Stimulated activated naive B cell treated with anti-CD40 and anti-IgM and Interleukin-4, amounts not matched to agents 10 μg/mL and 1 μg/mL and 100 μg/mL, for 72 hours (primary cell): ENCODE data around the gene RPL19.
A peak's percentile ranks its signal among the peaks of the same experiment; 100 is the strongest.

ENCODE experiments used
- ATAC-seq, 2 donors: fragments of 150-1000 bp; cut with Tn5 transposase; replicated peaks; 2 replicates each; pipeline ENCODE4 v1.10.0; 2021; ENCODE audit warnings: moderate library complexity in 1 of 2
- DNase-seq: peaks from one replicate; pipeline ENCODE4 v3.0.0; 2021
- H3K27ac Mint-ChIP-seq: one replicate; pipeline ENCODE4 v1.8.0; 2022; ENCODE audit warnings: mild to moderate bottlenecking, mixed read lengths
- H3K27me3 Mint-ChIP-seq, 2 donors: one replicate each; pipeline ENCODE4 v1.8.0; 2022; ENCODE audit warnings: mixed read lengths in 2 of 2
- H3K36me3 Mint-ChIP-seq, 2 donors: one replicate each; pipeline ENCODE4 v1.8.0; 2022; ENCODE audit warnings: mixed read lengths in 2 of 2, mild to moderate bottlenecking in 1 of 2
- H3K4me1 Mint-ChIP-seq, 2 donors: one replicate each; pipeline ENCODE4 v1.8.0; 2022; ENCODE audit warnings: mixed read lengths in 2 of 2, mild to moderate bottlenecking in 1 of 2
- H3K4me3 Mint-ChIP-seq, 2 donors: one replicate each; pipeline ENCODE4 v1.8.0; 2022; ENCODE audit warnings: mild to moderate bottlenecking in 2 of 2, mixed read lengths in 2 of 2, moderate library complexity in 1 of 2
- H3K9me3 Mint-ChIP-seq, 2 donors: one replicate each; pipeline ENCODE4 v1.8.0; 2022; ENCODE audit warnings: mixed read lengths in 2 of 2, mild to moderate bottlenecking in 1 of 2

The RPL19 gene

DNA sequence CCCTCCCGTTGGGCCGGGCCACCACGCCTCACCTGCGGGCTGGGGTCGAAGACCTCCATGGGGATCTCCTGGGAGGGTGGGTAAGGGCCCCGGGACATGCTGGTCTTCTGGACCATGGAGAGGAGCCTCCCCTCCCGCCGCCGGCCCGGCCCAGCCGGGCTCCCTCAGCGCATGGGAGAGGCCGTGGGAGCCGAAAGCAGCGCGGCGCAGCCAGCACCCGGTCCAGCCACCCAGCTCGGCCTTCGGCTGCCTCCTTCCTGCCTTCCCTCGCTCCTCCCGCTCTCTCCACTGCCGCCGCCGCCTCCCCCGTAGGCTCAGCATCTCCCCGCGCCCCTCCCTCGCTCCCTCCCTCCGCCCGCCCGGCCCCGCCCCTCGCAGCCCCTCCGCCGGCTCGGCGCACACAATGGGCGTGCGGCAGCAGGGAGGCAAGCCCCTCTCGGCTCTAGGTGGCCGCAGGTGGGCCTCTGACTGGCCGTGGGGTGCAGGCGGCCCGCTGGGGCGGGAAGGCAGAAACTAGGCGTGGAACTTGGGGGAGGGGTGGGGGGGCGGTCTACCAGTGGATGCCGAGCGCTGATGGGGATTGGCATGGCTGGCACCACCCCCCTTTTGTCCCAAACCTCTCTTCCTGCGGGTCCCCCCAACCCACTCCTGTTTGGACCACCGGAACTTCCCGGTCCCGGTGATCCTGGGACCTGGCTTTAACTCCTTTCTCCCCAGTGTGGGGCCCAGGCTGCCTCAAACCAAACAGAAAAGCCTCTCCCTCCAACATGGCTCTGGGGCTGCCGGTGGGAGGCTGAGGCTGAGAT lies 2.5 kb upstream of the RPL19 start, which contains the start of gene CACNB1:
Gene CACNB1, minus strand, starts transcription at position 290 of the 806 bp plus-strand sequence. Its CDS starts 174 bp downstream, at position 116.
- ATAC-seq (peak; percentile 41 to 43), DNase-seq (peak; percentile 34)
- peaks cover 32 to 45% of the 10 kb centered on the region in 2 donors for H3K36me3 Mint-ChIP-seq
- H3K4me1 Mint-ChIP-seq: peaks cover 37 to 63% of the 10 kb centered on the region in 2 donors
- no peaks in the 10 kb centered on the region for H3K9me3 Mint-ChIP-seq
- peak within 1 kb of the TSS; percentile 82 for H3K27ac Mint-ChIP-seq
- peak within 1 kb of the TSS; percentile 89 to 97 for H3K4me3 Mint-ChIP-seq
- H3K27me3 Mint-ChIP-seq: no peaks in the 10 kb centered on the region

DNA sequence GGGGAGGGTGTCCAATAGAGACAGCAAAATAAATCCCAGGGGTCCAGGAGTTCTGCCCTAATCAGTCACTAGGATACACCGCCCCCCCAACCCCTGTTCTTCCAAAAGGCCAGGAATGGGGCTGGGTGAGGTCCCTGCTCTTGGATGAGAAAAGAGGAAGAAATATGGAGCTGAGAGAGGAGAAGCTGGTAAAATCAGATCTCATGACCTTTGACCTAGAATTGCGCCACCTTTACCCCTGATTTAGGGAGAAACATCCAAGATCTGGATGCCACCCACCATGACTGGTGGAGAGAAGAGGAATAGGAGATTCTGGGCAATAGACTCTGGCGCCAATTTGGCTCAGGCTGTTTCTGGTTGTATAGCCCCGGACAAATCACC lies 1.9 kb upstream of the RPL19 start:
- H3K27ac Mint-ChIP-seq: peak overlapping the region; percentile 82
- peaks cover 40 to 68% of the 10 kb centered on the region in 2 donors for H3K4me1 Mint-ChIP-seq
- H3K36me3 Mint-ChIP-seq: peaks cover 31 to 43% of the 10 kb centered on the region in 2 donors
- no peaks in the 10 kb centered on the region for H3K27me3 Mint-ChIP-seq
- H3K4me3 Mint-ChIP-seq: peak overlapping the region; percentile 89 to 97
- DNase-seq: no peak
- no peak for ATAC-seq
- no peaks in the 10 kb centered on the region for H3K9me3 Mint-ChIP-seq

- peak; percentile 60 to 71 for ATAC-seq
- DNase-seq: peak; percentile 81
- no peaks in the 10 kb centered on the region for H3K9me3 Mint-ChIP-seq
- peaks cover 45 to 75% of the 10 kb centered on the region in 2 donors for H3K4me1 Mint-ChIP-seq
- peak overlapping the region; percentile 100 for H3K27ac Mint-ChIP-seq
- H3K27me3 Mint-ChIP-seq: no peaks in the 10 kb centered on the region
- H3K36me3 Mint-ChIP-seq: peaks cover 36 to 50% of the 10 kb centered on the region in 2 donors
- peak overlapping the region; percentile 89 to 97 for H3K4me3 Mint-ChIP-seq
These were observed 338 bp upstream of the RPL19 start for GRCh38 chr17:39199820-39200069.

DNA sequence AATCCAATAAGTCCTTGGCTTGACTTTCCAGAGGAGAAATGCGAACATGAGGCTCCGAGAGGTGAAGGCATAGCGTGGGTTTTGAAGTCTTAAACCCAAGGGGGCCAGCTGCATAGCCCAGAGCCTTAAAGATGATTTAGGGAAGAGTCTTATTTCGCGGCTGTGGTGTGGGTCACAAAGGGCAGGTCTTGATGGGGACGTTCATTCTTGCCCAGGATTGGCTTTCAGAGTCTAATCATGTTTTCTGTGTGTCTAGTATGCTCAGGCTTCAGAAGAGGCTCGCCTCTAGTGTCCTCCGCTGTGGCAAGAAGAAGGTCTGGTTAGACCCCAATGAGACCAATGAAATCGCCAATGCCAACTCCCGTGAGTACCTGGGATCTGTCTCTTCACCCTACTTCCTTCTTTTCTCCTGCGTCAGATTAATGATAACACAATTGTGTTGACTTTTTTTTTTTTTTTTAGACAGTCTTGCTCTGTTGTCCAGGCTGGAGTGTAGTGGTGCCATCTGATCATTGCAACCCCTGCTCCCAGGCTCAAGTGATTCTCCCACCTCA lies 951 bp downstream of the RPL19 start:
- Mint-ChIP-seq H3K9me3 (no peaks in the 10 kb centered on the region), H3K4me3 (peak overlapping the region; percentile 89 to 97), H3K27ac (peak overlapping the region; percentile 100), H3K27me3 (no peaks in the 10 kb centered on the region), H3K4me1 (peaks cover 38 to 64% of the 10 kb centered on the region in 2 donors), H3K36me3 (peaks cover 37 to 54% of the 10 kb centered on the region in 2 donors)
- no peak for DNase-seq
- ATAC-seq: no peak

DNA sequence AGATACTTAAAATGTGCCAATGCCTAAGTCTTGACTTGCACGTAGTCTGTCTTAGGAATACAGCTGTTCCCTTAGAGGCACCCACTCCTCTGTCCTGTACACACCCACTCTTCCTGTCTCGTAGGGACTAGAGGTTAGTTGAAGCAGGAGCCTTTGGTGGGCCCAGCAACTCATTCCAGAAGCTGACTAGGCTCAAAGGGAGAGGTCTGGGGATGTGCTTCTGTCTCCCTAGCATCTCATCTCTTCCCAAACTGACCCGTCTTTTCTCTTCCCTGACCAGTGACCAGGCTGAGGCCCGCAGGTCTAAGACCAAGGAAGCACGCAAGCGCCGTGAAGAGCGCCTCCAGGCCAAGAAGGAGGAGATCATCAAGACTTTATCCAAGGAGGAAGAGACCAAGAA lies 4.2 kb downstream of the RPL19 start:
- ATAC-seq: no peak
- Mint-ChIP-seq H3K4me3 (no peak overlapping the region), H3K27me3 (no peaks in the 10 kb centered on the region), H3K4me1 (peaks cover 42 to 73% of the 10 kb centered on the region in 2 donors), H3K36me3 (peaks cover 37 to 54% of the 10 kb centered on the region in 2 donors), H3K27ac (peak overlapping the region; percentile 79), H3K9me3 (no peaks in the 10 kb centered on the region)
- no peak for DNase-seq

DNA sequence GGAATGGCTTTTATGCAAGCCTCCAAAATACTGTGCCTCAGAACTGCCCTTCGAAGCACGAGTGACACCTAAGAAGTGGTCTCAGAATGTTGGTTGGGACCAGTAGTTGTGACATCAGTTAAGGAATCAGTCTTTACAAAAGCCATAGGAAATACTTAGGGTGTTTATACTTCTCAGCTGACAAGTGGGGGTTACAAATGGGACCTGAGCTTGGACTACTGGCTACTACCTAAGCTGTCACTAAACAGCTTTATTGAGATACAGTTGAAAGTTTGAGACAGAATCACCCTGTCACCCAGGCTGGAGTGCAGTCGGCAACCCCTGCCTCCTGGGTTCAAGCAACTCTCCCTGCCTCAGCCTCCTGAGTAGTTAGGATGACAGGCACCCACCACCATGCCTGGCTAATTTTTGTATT lies 5.0 kb downstream of the RPL19 start:
- peak overlapping the region; percentile 79 for H3K27ac Mint-ChIP-seq
- H3K4me1 Mint-ChIP-seq: peaks cover 43 to 73% of the 10 kb centered on the region in 2 donors
- ATAC-seq: no peak
- no peaks in the 10 kb centered on the region for H3K9me3 Mint-ChIP-seq
- no peak overlapping the region for H3K4me3 Mint-ChIP-seq
- DNase-seq: no peak
- H3K27me3 Mint-ChIP-seq: peaks cover 1% of the 10 kb centered on the region in 2 donors
- peaks cover 36 to 50% of the 10 kb centered on the region in 2 donors for H3K36me3 Mint-ChIP-seq

- peak; percentile 27 to 28 for ATAC-seq
- H3K36me3 Mint-ChIP-seq: peaks cover 14 to 21% of the 10 kb centered on the region in 2 donors
- H3K27ac Mint-ChIP-seq: no peak overlapping the region
- no peaks in the 10 kb centered on the region for H3K9me3 Mint-ChIP-seq
- peaks cover 13 to 15% of the 10 kb centered on the region in 2 donors for H3K27me3 Mint-ChIP-seq
- peaks cover 34 to 55% of the 10 kb centered on the region in 2 donors for H3K4me1 Mint-ChIP-seq
- DNase-seq: no peak
- no peak overlapping the region for H3K4me3 Mint-ChIP-seq
These were observed 8.1 kb downstream of the RPL19 start for GRCh38 chr17:39208136-39208535.

DNA sequence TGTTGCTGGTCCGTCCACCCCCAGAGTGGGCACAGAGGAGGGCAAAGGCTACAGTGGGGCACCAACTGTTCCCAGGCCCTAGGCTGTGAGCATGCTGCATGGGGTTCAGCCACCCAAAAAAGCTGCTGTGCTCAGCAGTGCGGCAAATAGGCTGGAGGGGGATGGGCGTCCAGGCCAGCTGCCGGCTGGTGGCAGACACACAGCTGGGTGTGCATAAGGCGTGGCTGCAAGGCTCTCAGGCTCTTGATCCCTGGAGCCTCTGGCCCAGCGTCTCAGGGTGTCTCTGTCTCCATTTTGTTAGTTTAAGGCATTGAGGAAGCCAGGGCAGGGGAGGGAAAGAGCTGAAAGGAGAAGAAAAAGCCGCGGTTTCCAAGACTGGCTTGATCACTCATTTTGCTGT lies 8.8 kb downstream of the RPL19 start:
- H3K36me3 Mint-ChIP-seq: peaks cover 8 to 15% of the 10 kb centered on the region in 2 donors
- peaks cover 29 to 55% of the 10 kb centered on the region in 2 donors for H3K4me1 Mint-ChIP-seq
- no peaks in the 10 kb centered on the region for H3K9me3 Mint-ChIP-seq
- ATAC-seq: peak; percentile 71 to 80
- H3K27me3 Mint-ChIP-seq: peaks cover 14 to 16% of the 10 kb centered on the region in 2 donors
- peak overlapping the region; percentile 26 to 75 for H3K4me3 Mint-ChIP-seq
- DNase-seq: peak; percentile 55
- H3K27ac Mint-ChIP-seq: peak overlapping the region; percentile 54

GRCh38 chr17:39209317-39210092 lies 9.4 kb downstream of the RPL19 start:
- Mint-ChIP-seq H3K36me3 (peaks cover 5 to 9% of the 10 kb centered on the region in 2 donors), H3K27ac (peak overlapping the region; percentile 59), H3K27me3 (peaks cover 16 to 22% of the 10 kb centered on the region in 2 donors), H3K4me1 (peaks cover 26 to 51% of the 10 kb centered on the region in 2 donors), H3K4me3 (peak overlapping the region; percentile 52 to 62), H3K9me3 (no peaks in the 10 kb centered on the region)
- ATAC-seq: peak; percentile 51 to 65
- peak; percentile 32 for DNase-seq

- peak overlapping the region; percentile 69 for H3K27ac Mint-ChIP-seq
- no peak for ATAC-seq
- peaks cover 0 to 4% of the 10 kb centered on the region in 2 donors for H3K36me3 Mint-ChIP-seq
- peaks cover 24 to 47% of the 10 kb centered on the region in 2 donors for H3K4me1 Mint-ChIP-seq
- peaks cover 19 to 28% of the 10 kb centered on the region in 2 donors for H3K27me3 Mint-ChIP-seq
- no peak for DNase-seq
- H3K4me3 Mint-ChIP-seq: peak overlapping the region; percentile 62 to 69
- no peaks in the 10 kb centered on the region for H3K9me3 Mint-ChIP-seq
These were observed 10.0 kb downstream of the RPL19 start for GRCh38 chr17:39210093-39210434.

DNA sequence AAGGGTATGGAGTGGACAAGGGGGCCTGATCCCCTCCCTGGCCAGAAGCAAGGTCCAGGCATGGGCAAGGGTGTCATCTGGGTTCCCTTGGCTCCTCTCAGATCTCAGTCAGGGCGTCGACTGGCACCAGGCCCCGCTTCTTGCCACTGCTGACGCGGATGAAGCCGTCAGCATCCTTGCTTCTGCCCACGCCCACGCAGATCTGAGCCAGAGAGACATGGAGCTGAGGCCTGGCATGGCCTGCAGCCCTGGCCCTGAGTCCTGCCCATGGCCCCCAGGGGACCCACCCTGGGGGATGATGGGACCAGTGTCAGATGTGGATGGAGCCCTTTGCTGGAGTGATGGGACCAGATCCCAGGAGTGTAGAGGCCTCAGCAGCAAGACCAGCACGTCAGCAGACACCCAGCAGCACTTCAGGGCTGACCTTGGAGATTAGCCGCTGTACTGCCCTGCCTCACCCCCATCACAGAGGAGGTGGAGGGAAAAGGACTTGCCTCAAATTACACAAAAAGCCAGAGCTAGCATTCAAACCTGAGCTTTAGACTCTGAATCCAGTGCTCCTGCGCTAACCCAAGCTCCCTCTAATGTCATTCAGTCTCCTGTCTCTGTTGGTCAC lies 12.2 kb downstream of the RPL19 start:
- Mint-ChIP-seq H3K9me3 (no peaks in the 10 kb centered on the region), H3K36me3 (no peaks in the 10 kb centered on the region), H3K4me3 (no peak overlapping the region), H3K27ac (no peak overlapping the region), H3K4me1 (peaks cover 22 to 36% of the 10 kb centered on the region in 2 donors), H3K27me3 (peaks cover 40 to 50% of the 10 kb centered on the region in 2 donors)
- ATAC-seq (no peak), DNase-seq (no peak)

DNA sequence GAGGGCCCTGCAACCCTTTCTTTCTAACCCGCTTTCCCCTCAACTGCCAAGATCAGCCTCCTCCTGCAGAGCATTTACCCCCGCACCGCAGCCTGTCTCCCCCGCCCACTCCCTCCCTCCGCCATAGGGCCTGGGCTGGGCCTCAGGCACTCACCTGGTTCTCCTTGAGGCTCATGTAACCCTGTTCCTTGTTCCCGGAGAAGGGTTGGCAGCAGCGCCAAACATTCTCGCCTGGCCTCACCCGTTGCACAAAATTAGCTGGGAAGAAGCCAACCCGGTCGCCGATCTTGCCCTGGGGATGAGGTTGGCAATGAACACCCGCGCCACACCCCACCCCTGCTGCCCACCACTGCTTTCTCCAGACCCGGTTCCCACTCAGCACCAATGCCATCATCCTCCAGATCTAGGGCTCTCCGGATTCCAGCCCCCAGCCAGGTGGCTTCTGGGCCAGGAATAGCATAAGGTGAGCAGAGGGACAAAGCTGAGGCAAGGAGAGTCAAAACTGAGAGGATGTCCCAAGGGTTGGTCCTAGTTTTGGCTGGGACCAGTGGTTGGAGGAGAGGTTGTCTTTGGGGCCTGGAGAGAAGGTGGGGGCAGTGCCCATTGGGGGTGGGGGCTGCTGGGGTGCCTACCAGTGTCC lies 12.9 kb downstream of the RPL19 start:
- H3K4me3 Mint-ChIP-seq: no peak overlapping the region
- peaks cover 42 to 57% of the 10 kb centered on the region in 2 donors for H3K27me3 Mint-ChIP-seq
- H3K27ac Mint-ChIP-seq: no peak overlapping the region

GRCh38 chr17:39213852-39214251 lies 13.8 kb downstream of the RPL19 start:
- Mint-ChIP-seq H3K27me3 (peaks cover 45 to 62% of the 10 kb centered on the region in 2 donors), H3K36me3 (no peaks in the 10 kb centered on the region), H3K27ac (no peak overlapping the region), H3K4me3 (no peak overlapping the region), H3K9me3 (no peaks in the 10 kb centered on the region), H3K4me1 (peaks cover 16 to 26% of the 10 kb centered on the region in 2 donors)
- DNase-seq (no peak), ATAC-seq (no peak)

More for the DNA sequence above, 12.9 kb downstream of the RPL19 start:
- Mint-ChIP-seq H3K9me3 (no peaks in the 10 kb centered on the region), H3K4me1 (peaks cover 22 to 31% of the 10 kb centered on the region in 2 donors), H3K36me3 (no peaks in the 10 kb centered on the region)
- ATAC-seq (no peak), DNase-seq (no peak)
